Stimulated activated CD8-positive, alpha-beta memory T cell treated with anti-CD3 and anti-CD28 coated beads, Interleukin-7, amount 100 ng/mL, for 48 hours (primary cell): ENCODE results near the gene HDAC9.

Source experiments
- DNase-seq, 2 donors: peaks; one replicate each; pipeline ENCODE4 v3.0.0-alpha.2; 2020; ENCODE audit warnings: low read depth in 1 of 2; ENCODE audit errors: extremely low read depth in 1 of 2

Gene HDAC9

GRCh38 chr7:18521945-18522566, 26.5 kb downstream of the HDAC9 start:
- DNase-seq, result no peak

- DNase-seq, result no peak
Measured at GRCh38 chr7:18524248-18524647, 28.7 kb downstream of the HDAC9 start.

- DNase-seq, result no peak
Measured at GRCh38 chr7:18526368-18526878, 30.9 kb downstream of the HDAC9 start.

GRCh38 chr7:18529239-18529638, 33.7 kb downstream of the HDAC9 start:
- no peak for DNase-seq

- no peak for DNase-seq
Measured at GRCh38 chr7:18530224-18531179, 35.0 kb downstream of the HDAC9 start.

GRCh38 chr7:18531539-18531938, 36.0 kb downstream of the HDAC9 start:
- DNase-seq, result no peak

- DNase-seq, result no peak
Measured at GRCh38 chr7:18532813-18533212, 37.3 kb downstream of the HDAC9 start.

- no peak for DNase-seq
Measured at GRCh38 chr7:18534481-18534880, 38.9 kb downstream of the HDAC9 start.

GRCh38 chr7:18535810-18536415, 40.4 kb downstream of the HDAC9 start:
- no peak for DNase-seq

GRCh38 chr7:18536486-18536885, 40.9 kb downstream of the HDAC9 start:
- no peak for DNase-seq

GRCh38 chr7:18538554-18539250, 43.2 kb downstream of the HDAC9 start:
- DNase-seq, result no peak

- DNase-seq, result no peak
Measured at GRCh38 chr7:18540396-18540795, 44.8 kb downstream of the HDAC9 start.

- DNase-seq, result no peak
Measured at GRCh38 chr7:18541181-18541870, 45.8 kb downstream of the HDAC9 start.

- no peak for DNase-seq
Measured at GRCh38 chr7:18541871-18542212, 46.3 kb downstream of the HDAC9 start.

- DNase-seq, result no peak
Measured at GRCh38 chr7:18546576-18546975, 51.0 kb downstream of the HDAC9 start.

GRCh38 chr7:18547509-18548187, 52.1 kb downstream of the HDAC9 start:
- DNase-seq, result no peak

- no peak for DNase-seq
Measured at GRCh38 chr7:18548534-18548933, 53.0 kb downstream of the HDAC9 start.

- no peak for DNase-seq
Measured at GRCh38 chr7:18550574-18550973, 55.0 kb downstream of the HDAC9 start.

GRCh38 chr7:18552316-18552916, 56.9 kb downstream of the HDAC9 start:
- DNase-seq, result no peak
